Left ventricle myocardium inferior (tissue), 1 donor: Measurements from ENCODE around the gene PCDHGB2. TPM values are rescaled to one million over a fixed set of nuclear protein-coding genes. Genes with fewer than 3 reads are reported as not detected.
"Not testable (repeated sequence)": the region's sequence is repeated elsewhere in the genome, so short reads cannot be mapped to it uniquely, and the experiment has no call there.

ENCODE experiments used
- DNase-seq: peaks from one replicate; pipeline ENCODE4 v3.0.0-alpha.2; 2020
- H3K27ac ChIP-seq: fragments of 200-600 bp; replicated peaks from 2 replicates; pipeline ENCODE4 v1.8.0; 2021
- H3K27me3 ChIP-seq: fragments of 200-600 bp; 2 replicates; pipeline ENCODE4 v1.8.0; 2021; ENCODE audit warnings: low read depth
- H3K36me3 ChIP-seq: fragments of 200-600 bp; 2 replicates; pipeline ENCODE4 v1.8.0; 2021
- H3K4me1 ChIP-seq: fragments of 200-600 bp; 2 replicates; pipeline ENCODE4 v1.8.0; 2021
- H3K4me3 ChIP-seq: fragments of 200-600 bp; 2 replicates; pipeline ENCODE4 v1.8.0; 2021; ENCODE audit warnings: mild to moderate bottlenecking, moderate library complexity
- H3K9me3 ChIP-seq: fragments of 200-600 bp; replicated peaks from 2 replicates; pipeline ENCODE4 v1.8.0; 2021
- CTCF ChIP-seq: fragments of 200-600 bp; IDR thresholded peaks from 2 replicates; pipeline ENCODE4 v1.8.0; 2021; ENCODE audit warnings: antibody characterized with exemption, mild to moderate bottlenecking, borderline replicate concordance
- intact Hi-C: fragments of 100-400 bp; cut with micrococcal nuclease; formaldehyde crosslinking; loops from one replicate; pipeline ENCODE4 v1.11.0; 2022
- total RNA-seq: library from RNA; stranded (reverse); fragmentation: NEBNext Ultra II Directional; extraction: Animal tissue kit (Norgen Biotek cat#: 25700); gene quantifications from one replicate; pipeline ENCODE4 v1.2.1, GENCODE V29; 2021
- donor health status: DM: no; HTN: yes; CAD: no; lungs with severe emphysema.

Gene PCDHGB2
- total RNA-seq, 1 donor from 2014 or later, result 8.8 TPM

GRCh38 chr5:141399555-141400258, 39.9 kb downstream of the PCDHGB2 start:
- Histone ChIP-seq H3K36me3 (peaks cover 23% of the 10 kb centered on the region), H3K27me3 (no peaks in the 10 kb centered on the region), H3K9me3 (peaks cover 93% of the 10 kb centered on the region), H3K4me3 (peak overlapping the region; percentile 24), H3K4me1 (peaks cover 24% of the 10 kb centered on the region), H3K27ac (no peak overlapping the region)
- TF ChIP-seq CTCF, result no peak
- DNase-seq, result no peak
- intact Hi-C loops, result no loop called here

GRCh38 chr5:141402553-141403243, 42.9 kb downstream of the PCDHGB2 start, which contains the start of gene PCDHGA9:
PCDHGA9 (plus strand) TSS chr5:141402778; CDS start chr5:141402953, 175 bp downstream.
- DNase-seq, result no peak
- no peak within 1 kb of the TSS for H3K27ac ChIP-seq
- intact Hi-C loops, result no loop called here
- peaks cover 96% of the 10 kb centered on the region for H3K9me3 ChIP-seq
- TF ChIP-seq CTCF, result peak; percentile 45
- peaks cover 24% of the 10 kb centered on the region for H3K4me1 ChIP-seq
- no peaks in the 10 kb centered on the region for H3K27me3 ChIP-seq
- peaks cover 34% of the 10 kb centered on the region for H3K36me3 ChIP-seq
- H3K4me3 ChIP-seq, result peak within 1 kb of the TSS; percentile 44

- H3K4me1 ChIP-seq, result peaks cover 24% of the 10 kb centered on the region
- no peaks in the 10 kb centered on the region for H3K27me3 ChIP-seq
- H3K4me3 ChIP-seq, result peak overlapping the region; percentile 44
- intact Hi-C loops, result no loop called here
- no peak for DNase-seq
- peaks cover 34% of the 10 kb centered on the region for H3K36me3 ChIP-seq
- H3K27ac ChIP-seq, result no peak overlapping the region
- peaks cover 100% of the 10 kb centered on the region for H3K9me3 ChIP-seq
- no peak for TF ChIP-seq CTCF
These were observed 43.6 kb downstream of the PCDHGB2 start for GRCh38 chr5:141403387-141403786.

- H3K27me3 ChIP-seq, intact Hi-C loops: not testable (repeated sequence)
- DNase-seq, result peak; percentile 52
- Histone ChIP-seq H3K9me3 (peaks cover 100% of the 10 kb centered on the region), H3K4me1 (peaks cover 22% of the 10 kb centered on the region), H3K36me3 (peaks cover 54% of the 10 kb centered on the region), H3K4me3 (peak within 1 kb of the TSS; percentile 58), H3K27ac (peak within 1 kb of the TSS; percentile 68)
- peak; percentile 72 for TF ChIP-seq CTCF
These were observed 48.2 kb downstream of the PCDHGB2 start, which contains the start of gene PCDHGB6 for GRCh38 chr5:141407790-141408505. PCDHGB6 (plus strand) TSS chr5:141408021; CDS start chr5:141408203, 182 bp downstream.

- intact Hi-C loops, result loop anchor here (10.0 kb wide), 1 partner anchor 145 kb away; no protein-coding TSS in a partner anchor
- peaks cover 100% of the 10 kb centered on the region for H3K9me3 ChIP-seq
- H3K27ac ChIP-seq, result no peak overlapping the region
- TF ChIP-seq CTCF, result no peak
- H3K36me3 ChIP-seq, result peaks cover 54% of the 10 kb centered on the region
- H3K4me1 ChIP-seq, result peaks cover 36% of the 10 kb centered on the region
- DNase-seq, result no peak
- no peak overlapping the region for H3K4me3 ChIP-seq
- no peaks in the 10 kb centered on the region for H3K27me3 ChIP-seq
These were observed 50.0 kb downstream of the PCDHGB2 start for GRCh38 chr5:141409598-141410306.
